ENCODE measurements around the gene GRM7. TPM values are rescaled to one million over a fixed set of nuclear protein-coding genes. Genes with fewer than 3 reads are reported as not detected.

The GRM7 gene
- total and polyA plus RNA-seq, 4 donors, result 0.08 to 0.33 TPM; not detected in 2

DNA sequence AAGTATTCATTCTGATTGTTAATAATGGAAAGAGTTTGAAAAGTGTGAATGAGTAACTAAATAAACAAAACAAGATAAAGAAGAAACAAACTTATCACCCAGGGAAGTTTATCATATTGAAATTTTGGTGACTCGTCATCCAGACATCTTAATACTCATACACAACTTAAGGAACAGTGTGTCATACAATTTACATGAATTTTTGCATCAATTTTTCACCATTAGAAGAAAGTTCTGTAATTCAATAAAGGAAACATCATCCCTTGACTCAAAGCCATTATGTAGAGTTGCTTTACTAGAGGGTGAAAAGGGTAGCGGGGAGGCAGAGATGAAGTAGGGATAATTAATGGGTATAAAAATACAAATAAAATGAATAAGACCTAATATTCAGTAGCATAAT lies 536.2 kb downstream of the GRM7 start (continued):
- TF ChIP-seq, protein P1, sequence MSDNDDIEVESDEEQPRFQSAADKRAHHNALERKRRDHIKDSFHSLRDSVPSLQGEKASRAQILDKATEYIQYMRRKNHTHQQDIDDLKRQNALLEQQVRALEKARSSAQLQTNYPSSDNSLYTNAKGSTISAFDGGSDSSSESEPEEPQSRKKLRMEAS (IDR thresholded peaks at IDR 0.05), result no peak
- TF ChIP-seq HNF4G (IDR thresholded peaks at IDR 0.05), result no peak
- no peak for TF ChIP-seq JUND (IDR thresholded peaks at IDR 0.05)
- TF ChIP-seq RAD21 (IDR thresholded peaks at IDR 0.05), result no peak

DNA sequence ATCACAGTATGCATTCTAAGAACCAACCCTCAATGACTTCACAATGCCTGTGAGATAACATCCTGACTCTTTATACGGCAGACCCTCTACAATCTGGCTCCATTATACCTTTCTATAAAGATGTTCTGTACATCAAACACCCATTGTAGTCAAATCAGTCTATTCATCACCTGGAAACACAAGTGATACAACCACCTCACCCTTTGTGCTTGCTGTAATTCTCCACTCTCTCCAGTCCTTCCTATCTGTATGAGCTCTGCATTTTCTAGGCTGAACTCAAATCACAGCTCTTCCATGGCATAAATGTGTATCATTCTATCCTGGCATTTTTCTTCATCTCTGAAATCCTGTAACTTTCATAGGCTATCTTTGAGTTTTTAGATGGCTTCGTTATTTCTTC lies 539.4 kb downstream of the GRM7 start:
- no peak for DNase-seq (ENCODE audit: low spot score)
- Histone ChIP-seq H3K36me3 (ENCODE audit: control insufficient read depth in 4 of 4, insufficient read depth in 3 of 4, low read depth in 1 of 4, low read length in 3 of 4) (no peaks in the 10 kb centered on the region), H3K4me3 (ENCODE audit: low read depth in 1 of 3, low read length in 3 of 3) (no peak overlapping the region), H3K9me3 (ENCODE audit: control insufficient read depth in 4 of 4, low read length in 3 of 4) (no peaks in the 10 kb centered on the region), H3K27me3 (ENCODE audit: control insufficient read depth in 4 of 4, insufficient read depth in 4 of 4, low read length in 3 of 4) (no peaks in the 10 kb centered on the region), H3K9ac (ENCODE audit: low read depth in 1 of 2, low read length in 2 of 2) (no peak overlapping the region), H3K4me1 (ENCODE audit: control insufficient read depth in 4 of 4, insufficient read depth in 4 of 4, low read length in 3 of 4) (no peaks in the 10 kb centered on the region), H3K27ac (ENCODE audit: low read depth in 1 of 2, low read length in 2 of 2) (no peak overlapping the region)
- TF ChIP-seq RAD21 (IDR thresholded peaks at IDR 0.05), result no peak
- no peak for TF ChIP-seq SP1 (IDR thresholded peaks at IDR 0.05)
- TF ChIP-seq RXRA (IDR thresholded peaks at IDR 0.05), result no peak
- TF ChIP-seq, protein P1 (IDR thresholded peaks at IDR 0.05), result no peak
- TF ChIP-seq, protein P2, sequence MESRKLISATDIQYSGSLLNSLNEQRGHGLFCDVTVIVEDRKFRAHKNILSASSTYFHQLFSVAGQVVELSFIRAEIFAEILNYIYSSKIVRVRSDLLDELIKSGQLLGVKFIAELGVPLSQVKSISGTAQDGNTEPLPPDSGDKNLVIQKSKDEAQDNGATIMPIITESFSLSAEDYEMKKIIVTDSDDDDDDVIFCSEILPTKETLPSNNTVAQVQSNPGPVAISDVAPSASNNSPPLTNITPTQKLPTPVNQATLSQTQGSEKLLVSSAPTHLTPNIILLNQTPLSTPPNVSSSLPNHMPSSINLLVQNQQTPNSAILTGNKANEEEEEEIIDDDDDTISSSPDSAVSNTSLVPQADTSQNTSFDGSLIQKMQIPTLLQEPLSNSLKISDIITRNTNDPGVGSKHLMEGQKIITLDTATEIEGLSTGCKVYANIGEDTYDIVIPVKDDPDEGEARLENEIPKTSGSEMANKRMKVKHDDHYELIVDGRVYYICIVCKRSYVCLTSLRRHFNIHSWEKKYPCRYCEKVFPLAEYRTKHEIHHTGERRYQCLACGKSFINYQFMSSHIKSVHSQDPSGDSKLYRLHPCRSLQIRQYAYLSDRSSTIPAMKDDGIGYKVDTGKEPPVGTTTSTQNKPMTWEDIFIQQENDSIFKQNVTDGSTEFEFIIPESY (IDR thresholded peaks at IDR 0.05), result no peak
- no peak for TF ChIP-seq HNF4G (IDR thresholded peaks at IDR 0.05)
- TF ChIP-seq, protein P3, sequence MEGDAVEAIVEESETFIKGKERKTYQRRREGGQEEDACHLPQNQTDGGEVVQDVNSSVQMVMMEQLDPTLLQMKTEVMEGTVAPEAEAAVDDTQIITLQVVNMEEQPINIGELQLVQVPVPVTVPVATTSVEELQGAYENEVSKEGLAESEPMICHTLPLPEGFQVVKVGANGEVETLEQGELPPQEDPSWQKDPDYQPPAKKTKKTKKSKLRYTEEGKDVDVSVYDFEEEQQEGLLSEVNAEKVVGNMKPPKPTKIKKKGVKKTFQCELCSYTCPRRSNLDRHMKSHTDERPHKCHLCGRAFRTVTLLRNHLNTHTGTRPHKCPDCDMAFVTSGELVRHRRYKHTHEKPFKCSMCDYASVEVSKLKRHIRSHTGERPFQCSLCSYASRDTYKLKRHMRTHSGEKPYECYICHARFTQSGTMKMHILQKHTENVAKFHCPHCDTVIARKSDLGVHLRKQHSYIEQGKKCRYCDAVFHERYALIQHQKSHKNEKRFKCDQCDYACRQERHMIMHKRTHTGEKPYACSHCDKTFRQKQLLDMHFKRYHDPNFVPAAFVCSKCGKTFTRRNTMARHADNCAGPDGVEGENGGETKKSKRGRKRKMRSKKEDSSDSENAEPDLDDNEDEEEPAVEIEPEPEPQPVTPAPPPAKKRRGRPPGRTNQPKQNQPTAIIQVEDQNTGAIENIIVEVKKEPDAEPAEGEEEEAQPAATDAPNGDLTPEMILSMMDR (IDR thresholded peaks at IDR 0.05; ENCODE audit: low read depth, low read length, missing input control), result no peak
- TF ChIP-seq YY1 (IDR thresholded peaks at IDR 0.05), result no peak
- no peak for TF ChIP-seq EGR1 (IDR thresholded peaks at IDR 0.05; ENCODE audit: low read depth in 2 of 2)
- TF ChIP-seq GABPA (IDR thresholded peaks at IDR 0.05 in 1 of 2, conservative IDR thresholded peaks at IDR 0.05 in 1 of 2), result no peak
- no peak for TF ChIP-seq HNF4A (conservative IDR thresholded peaks at IDR 0.05)
- TF ChIP-seq, protein P4, sequence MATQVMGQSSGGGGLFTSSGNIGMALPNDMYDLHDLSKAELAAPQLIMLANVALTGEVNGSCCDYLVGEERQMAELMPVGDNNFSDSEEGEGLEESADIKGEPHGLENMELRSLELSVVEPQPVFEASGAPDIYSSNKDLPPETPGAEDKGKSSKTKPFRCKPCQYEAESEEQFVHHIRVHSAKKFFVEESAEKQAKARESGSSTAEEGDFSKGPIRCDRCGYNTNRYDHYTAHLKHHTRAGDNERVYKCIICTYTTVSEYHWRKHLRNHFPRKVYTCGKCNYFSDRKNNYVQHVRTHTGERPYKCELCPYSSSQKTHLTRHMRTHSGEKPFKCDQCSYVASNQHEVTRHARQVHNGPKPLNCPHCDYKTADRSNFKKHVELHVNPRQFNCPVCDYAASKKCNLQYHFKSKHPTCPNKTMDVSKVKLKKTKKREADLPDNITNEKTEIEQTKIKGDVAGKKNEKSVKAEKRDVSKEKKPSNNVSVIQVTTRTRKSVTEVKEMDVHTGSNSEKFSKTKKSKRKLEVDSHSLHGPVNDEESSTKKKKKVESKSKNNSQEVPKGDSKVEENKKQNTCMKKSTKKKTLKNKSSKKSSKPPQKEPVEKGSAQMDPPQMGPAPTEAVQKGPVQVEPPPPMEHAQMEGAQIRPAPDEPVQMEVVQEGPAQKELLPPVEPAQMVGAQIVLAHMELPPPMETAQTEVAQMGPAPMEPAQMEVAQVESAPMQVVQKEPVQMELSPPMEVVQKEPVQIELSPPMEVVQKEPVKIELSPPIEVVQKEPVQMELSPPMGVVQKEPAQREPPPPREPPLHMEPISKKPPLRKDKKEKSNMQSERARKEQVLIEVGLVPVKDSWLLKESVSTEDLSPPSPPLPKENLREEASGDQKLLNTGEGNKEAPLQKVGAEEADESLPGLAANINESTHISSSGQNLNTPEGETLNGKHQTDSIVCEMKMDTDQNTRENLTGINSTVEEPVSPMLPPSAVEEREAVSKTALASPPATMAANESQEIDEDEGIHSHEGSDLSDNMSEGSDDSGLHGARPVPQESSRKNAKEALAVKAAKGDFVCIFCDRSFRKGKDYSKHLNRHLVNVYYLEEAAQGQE (IDR thresholded peaks at IDR 0.05), result no peak
- TF ChIP-seq NR2F2 (IDR thresholded peaks at IDR 0.05), result no peak
- TF ChIP-seq FOXA2 (IDR thresholded peaks at IDR 0.05), result no peak
- TF ChIP-seq FOXA1 (IDR thresholded peaks at IDR 0.05), result no peak
- no peak for TF ChIP-seq TAF1 (conservative IDR thresholded peaks at IDR 0.05)
- no peak for TF ChIP-seq JUND (IDR thresholded peaks at IDR 0.05)
- TF ChIP-seq, protein P5, sequence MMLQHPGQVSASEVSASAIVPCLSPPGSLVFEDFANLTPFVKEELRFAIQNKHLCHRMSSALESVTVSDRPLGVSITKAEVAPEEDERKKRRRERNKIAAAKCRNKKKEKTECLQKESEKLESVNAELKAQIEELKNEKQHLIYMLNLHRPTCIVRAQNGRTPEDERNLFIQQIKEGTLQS (IDR thresholded peaks at IDR 0.05), result no peak
- 62% methylated on average over 2 of the region's 2 CpGs for WGBS

All from liver (tissue), 9 donors.